Panc1 (cell line): ENCODE measurements around the gene SLITRK3. TPM values are rescaled to one million over a fixed set of nuclear protein-coding genes. Genes with fewer than 3 reads are reported as not detected.

Experiments used
- ATAC-seq: fragments of 200-7000 bp; cut with Tn5 transposase; 2 replicates; pipeline ENCODE4 v1.9.1; 2020; ENCODE audit warnings: mild to moderate bottlenecking, moderate library complexity
- BruUV-seq: library from RNA; stranded (reverse); fragments of 400-500 nt; replicated peaks from 2 replicates; lab custom pipeline; 2021; lab: Mats Ljungman, UMichigan
- CTCF ChIA-PET: fragments of 300-600 bp; sonication (Branson Sonifier 250); formaldehyde crosslinking; loops from one replicate; lab custom pipeline; 2022; ENCODE audit warnings: antibody characterized with exemption; lab: Charles Lee
- POLR2A ChIA-PET: fragments of 300-600 bp; sonication (Branson Sonifier 250); formaldehyde crosslinking; loops from one replicate; lab custom pipeline; 2022; ENCODE audit warnings: antibody characterized with exemption; lab: Charles Lee
- DNase-seq: peaks from one replicate; pipeline ENCODE4 v3.0.0-alpha.2; 2010; ENCODE audit warnings: low read depth, low spot score
- H3K27ac ChIP-seq: 2 replicates; pipeline ENCODE4 v1.5.1; 2011; ENCODE audit warnings: mild to moderate bottlenecking, low read length, inconsistent platforms
- H3K27me3 ChIP-seq: fragments of 200-500 bp; sonication (Bioruptor generic); 2 replicates; pipeline ENCODE4 v1.6.0; 2014; ENCODE audit warnings: low read length, inconsistent platforms; ENCODE audit not compliant: control insufficient read depth, insufficient read depth
- H3K36me3 ChIP-seq: fragments of 200-500 bp; sonication (Bioruptor generic); 2 replicates; pipeline ENCODE4 v1.5.1; 2014; ENCODE audit warnings: inconsistent platforms, mild to moderate bottlenecking, low read length, moderate library complexity; ENCODE audit not compliant: control insufficient read depth, insufficient read depth
- H3K4me1 ChIP-seq: 2 replicates; pipeline ENCODE4 v1.5.1; 2011; ENCODE audit warnings: inconsistent platforms, mild to moderate bottlenecking, low read length, moderate library complexity; ENCODE audit not compliant: control insufficient read depth, insufficient read depth
- H3K4me3 ChIP-seq, 2 experiments: 2 replicates each; pipeline ENCODE4 v1.5.1; 2011 to 2012; ENCODE audit warnings: low read depth in 2 of 2, low read length in 2 of 2, mild to moderate bottlenecking in 2 of 2, inconsistent platforms in 1 of 2, moderate library complexity in 1 of 2
- H3K9me3 ChIP-seq: fragments of 200-500 bp; sonication (Bioruptor generic); 2 replicates; pipeline ENCODE4 v1.5.1; 2014; ENCODE audit warnings: low read depth, mild to moderate bottlenecking, inconsistent platforms, low read length, moderate library complexity; ENCODE audit not compliant: control insufficient read depth, insufficient read depth
- POLR2AphosphoS5 ChIP-seq: IDR thresholded peaks from 2 replicates; pipeline ENCODE4 v1.6.1; 2012; ENCODE audit warnings: mild to moderate bottlenecking, low read depth, low read length, moderate library complexity
- SIN3A ChIP-seq: IDR thresholded peaks from 2 replicates; pipeline ENCODE4 v1.6.1; 2012; ENCODE audit warnings: low read depth, mild to moderate bottlenecking, low read length, moderate library complexity, borderline replicate concordance; ENCODE audit not compliant: insufficient read depth
- TCF7L2 ChIP-seq: IDR thresholded peaks from 2 replicates; pipeline ENCODE4 v1.6.1; 2011; ENCODE audit warnings: mild to moderate bottlenecking, low read depth, low read length, inconsistent platforms
- in situ Hi-C: cut with HindIII; loops from 2 replicates; pipeline ENCODE4 v1.10.0; 2016; ENCODE audit warnings: low sequenced_read_pairs, low pct_unique_long_range_greater_than_20kb
- intact Hi-C: fragments of 100-400 bp; cut with micrococcal nuclease; formaldehyde crosslinking; loops from one replicate; pipeline ENCODE4 v1.10.0; 2022; ENCODE audit not compliant: unreplicated experiment
- total RNA-seq: library from RNA; stranded (reverse); gene quantifications from one replicate; pipeline ENCODE4 v1.2.1, GENCODE V29; 2021; ENCODE audit not compliant: unreplicated experiment
- TF ChIP-seq, protein P1 (sequence below): fragments of 450-650 bp; IDR thresholded peaks from 2 replicates; pipeline ENCODE4 v1.5.1; 2017; ENCODE audit warnings: mild to moderate bottlenecking
- TF ChIP-seq, protein P2 (sequence below), 2 experiments: IDR thresholded peaks; 2 replicates each; pipeline ENCODE4 v1.6.1; 2011 to 2012; ENCODE audit warnings: low read depth in 2 of 2, control low read depth in 1 of 2, low read length in 1 of 2, mild to moderate bottlenecking in 1 of 2, moderate library complexity in 1 of 2; ENCODE audit not compliant: insufficient read depth in 1 of 2

The SLITRK3 gene
- total RNA-seq, 1 experiment from 2014 or later: not detected

DNA sequence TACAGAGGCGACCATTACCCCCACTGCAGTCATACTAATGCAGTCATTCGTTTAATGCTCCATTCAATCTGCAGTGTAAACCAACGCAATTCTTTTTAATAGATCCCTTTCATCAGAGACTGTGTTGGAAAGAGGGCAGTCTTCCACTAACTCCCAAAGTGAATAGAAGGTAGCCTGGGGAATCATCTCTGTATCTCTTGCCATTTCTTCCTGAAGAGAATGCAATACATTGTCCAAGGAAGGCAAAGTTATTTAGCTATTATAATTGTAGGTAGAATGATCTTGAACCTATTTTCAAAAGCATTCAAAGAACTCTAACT lies 1.3 kb upstream of the SLITRK3 start:
- H3K36me3 ChIP-seq: no peaks in the 10 kb centered on the region
- no peak overlapping the region for H3K4me3 ChIP-seq
- ATAC-seq: no peak
- intact Hi-C loops: no loop called here
- no TSS peak for BruUV-seq
- H3K27ac ChIP-seq: no peak overlapping the region
- no peak for DNase-seq
- ChIA-PET CTCF (no interaction called here), POLR2A (no interaction called here)
- peaks cover 19% of the 10 kb centered on the region for H3K4me1 ChIP-seq
- in situ Hi-C loops: no loop called here
- no peaks in the 10 kb centered on the region for H3K9me3 ChIP-seq
- no peak for TF ChIP-seq SIN3A
- TF ChIP-seq, protein P1, sequence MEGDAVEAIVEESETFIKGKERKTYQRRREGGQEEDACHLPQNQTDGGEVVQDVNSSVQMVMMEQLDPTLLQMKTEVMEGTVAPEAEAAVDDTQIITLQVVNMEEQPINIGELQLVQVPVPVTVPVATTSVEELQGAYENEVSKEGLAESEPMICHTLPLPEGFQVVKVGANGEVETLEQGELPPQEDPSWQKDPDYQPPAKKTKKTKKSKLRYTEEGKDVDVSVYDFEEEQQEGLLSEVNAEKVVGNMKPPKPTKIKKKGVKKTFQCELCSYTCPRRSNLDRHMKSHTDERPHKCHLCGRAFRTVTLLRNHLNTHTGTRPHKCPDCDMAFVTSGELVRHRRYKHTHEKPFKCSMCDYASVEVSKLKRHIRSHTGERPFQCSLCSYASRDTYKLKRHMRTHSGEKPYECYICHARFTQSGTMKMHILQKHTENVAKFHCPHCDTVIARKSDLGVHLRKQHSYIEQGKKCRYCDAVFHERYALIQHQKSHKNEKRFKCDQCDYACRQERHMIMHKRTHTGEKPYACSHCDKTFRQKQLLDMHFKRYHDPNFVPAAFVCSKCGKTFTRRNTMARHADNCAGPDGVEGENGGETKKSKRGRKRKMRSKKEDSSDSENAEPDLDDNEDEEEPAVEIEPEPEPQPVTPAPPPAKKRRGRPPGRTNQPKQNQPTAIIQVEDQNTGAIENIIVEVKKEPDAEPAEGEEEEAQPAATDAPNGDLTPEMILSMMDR: no peak
- no peak for TF ChIP-seq POLR2AphosphoS5
- TF ChIP-seq, protein P2, sequence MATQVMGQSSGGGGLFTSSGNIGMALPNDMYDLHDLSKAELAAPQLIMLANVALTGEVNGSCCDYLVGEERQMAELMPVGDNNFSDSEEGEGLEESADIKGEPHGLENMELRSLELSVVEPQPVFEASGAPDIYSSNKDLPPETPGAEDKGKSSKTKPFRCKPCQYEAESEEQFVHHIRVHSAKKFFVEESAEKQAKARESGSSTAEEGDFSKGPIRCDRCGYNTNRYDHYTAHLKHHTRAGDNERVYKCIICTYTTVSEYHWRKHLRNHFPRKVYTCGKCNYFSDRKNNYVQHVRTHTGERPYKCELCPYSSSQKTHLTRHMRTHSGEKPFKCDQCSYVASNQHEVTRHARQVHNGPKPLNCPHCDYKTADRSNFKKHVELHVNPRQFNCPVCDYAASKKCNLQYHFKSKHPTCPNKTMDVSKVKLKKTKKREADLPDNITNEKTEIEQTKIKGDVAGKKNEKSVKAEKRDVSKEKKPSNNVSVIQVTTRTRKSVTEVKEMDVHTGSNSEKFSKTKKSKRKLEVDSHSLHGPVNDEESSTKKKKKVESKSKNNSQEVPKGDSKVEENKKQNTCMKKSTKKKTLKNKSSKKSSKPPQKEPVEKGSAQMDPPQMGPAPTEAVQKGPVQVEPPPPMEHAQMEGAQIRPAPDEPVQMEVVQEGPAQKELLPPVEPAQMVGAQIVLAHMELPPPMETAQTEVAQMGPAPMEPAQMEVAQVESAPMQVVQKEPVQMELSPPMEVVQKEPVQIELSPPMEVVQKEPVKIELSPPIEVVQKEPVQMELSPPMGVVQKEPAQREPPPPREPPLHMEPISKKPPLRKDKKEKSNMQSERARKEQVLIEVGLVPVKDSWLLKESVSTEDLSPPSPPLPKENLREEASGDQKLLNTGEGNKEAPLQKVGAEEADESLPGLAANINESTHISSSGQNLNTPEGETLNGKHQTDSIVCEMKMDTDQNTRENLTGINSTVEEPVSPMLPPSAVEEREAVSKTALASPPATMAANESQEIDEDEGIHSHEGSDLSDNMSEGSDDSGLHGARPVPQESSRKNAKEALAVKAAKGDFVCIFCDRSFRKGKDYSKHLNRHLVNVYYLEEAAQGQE (IDR thresholded peaks at IDR 0.05; ENCODE audit: insufficient read depth in 1 of 2, low read depth in 2 of 2, low read length in 1 of 2): no peak
- TF ChIP-seq TCF7L2: no peak
- peaks cover 45% of the 10 kb centered on the region for H3K27me3 ChIP-seq

DNA sequence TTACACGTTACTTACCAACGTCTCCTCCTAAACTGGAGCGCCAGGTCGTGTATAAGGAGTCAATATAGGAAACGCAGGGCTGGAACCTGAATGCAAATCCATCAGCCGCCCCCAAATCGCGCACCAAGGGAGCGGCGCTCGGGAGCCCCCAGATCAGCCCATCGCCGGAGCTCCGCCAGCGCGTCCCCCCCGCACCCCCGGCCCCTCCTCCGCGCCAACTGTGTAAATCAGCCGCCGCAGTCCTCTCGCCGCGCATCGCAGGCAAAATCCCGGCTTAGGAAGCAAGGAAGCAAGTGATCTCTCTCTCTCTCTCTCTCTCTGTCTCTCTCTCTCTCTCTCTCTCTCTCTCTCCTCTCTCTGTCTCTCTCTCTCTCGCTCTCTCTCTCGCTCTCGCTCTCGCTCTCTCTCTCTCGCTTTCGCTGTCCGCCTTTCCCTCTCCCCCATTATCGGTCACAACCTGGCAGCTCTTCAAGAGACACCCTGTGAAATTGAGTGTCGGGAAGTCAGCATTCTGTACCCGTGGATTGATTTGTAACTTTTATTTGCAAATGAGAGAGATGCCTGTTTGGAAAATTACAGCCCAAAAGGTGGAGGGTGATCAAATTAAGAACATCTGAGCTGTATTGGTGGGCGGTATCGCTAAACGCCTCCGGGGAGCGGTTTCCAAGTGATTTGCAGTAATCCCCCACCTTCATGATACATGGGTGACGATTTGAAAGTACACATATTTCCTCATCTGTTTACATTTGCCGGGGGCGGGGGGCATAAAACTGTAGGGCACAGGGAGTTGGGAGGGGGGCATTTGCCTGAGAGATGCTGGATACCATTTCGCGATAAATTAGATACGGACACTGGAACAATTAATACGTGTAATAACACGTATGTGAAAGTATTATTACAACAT lies 645 bp upstream of the SLITRK3 start:
- POLR2A ChIA-PET: no interaction called here
- peak overlapping the region; percentile 33 to 54 for H3K4me3 ChIP-seq

More for the DNA sequence above, 645 bp upstream of the SLITRK3 start:
- TF ChIP-seq, protein P1: no peak
- TF ChIP-seq POLR2AphosphoS5 (no peak), SIN3A (no peak), TCF7L2 (no peak)
- TF ChIP-seq, protein P2 (IDR thresholded peaks at IDR 0.05; ENCODE audit: insufficient read depth in 1 of 2, low read depth in 2 of 2, low read length in 1 of 2): no peak
- Histone ChIP-seq H3K36me3 (no peaks in the 10 kb centered on the region), H3K27me3 (peaks cover 47% of the 10 kb centered on the region), H3K27ac (no peak overlapping the region), H3K9me3 (no peaks in the 10 kb centered on the region), H3K4me1 (peaks cover 19% of the 10 kb centered on the region)
- intact Hi-C loops (no loop called here), in situ Hi-C loops (no loop called here)
- BruUV-seq: no TSS peak
- no peak for DNase-seq
- ATAC-seq: peak; percentile 24
- CTCF ChIA-PET: no interaction called here
